HG03442 (cell line): ENCODE measurements around the gene AIPL1.

Experiments
- ATAC-seq: cut with Tn5 transposase; IDR thresholded peaks from one replicate; pipeline ENCODE4 v1.9.1; 2021; ENCODE audit warnings: mild to moderate bottlenecking, moderate library complexity; ENCODE audit not compliant: unreplicated experiment

Gene AIPL1

DNA sequence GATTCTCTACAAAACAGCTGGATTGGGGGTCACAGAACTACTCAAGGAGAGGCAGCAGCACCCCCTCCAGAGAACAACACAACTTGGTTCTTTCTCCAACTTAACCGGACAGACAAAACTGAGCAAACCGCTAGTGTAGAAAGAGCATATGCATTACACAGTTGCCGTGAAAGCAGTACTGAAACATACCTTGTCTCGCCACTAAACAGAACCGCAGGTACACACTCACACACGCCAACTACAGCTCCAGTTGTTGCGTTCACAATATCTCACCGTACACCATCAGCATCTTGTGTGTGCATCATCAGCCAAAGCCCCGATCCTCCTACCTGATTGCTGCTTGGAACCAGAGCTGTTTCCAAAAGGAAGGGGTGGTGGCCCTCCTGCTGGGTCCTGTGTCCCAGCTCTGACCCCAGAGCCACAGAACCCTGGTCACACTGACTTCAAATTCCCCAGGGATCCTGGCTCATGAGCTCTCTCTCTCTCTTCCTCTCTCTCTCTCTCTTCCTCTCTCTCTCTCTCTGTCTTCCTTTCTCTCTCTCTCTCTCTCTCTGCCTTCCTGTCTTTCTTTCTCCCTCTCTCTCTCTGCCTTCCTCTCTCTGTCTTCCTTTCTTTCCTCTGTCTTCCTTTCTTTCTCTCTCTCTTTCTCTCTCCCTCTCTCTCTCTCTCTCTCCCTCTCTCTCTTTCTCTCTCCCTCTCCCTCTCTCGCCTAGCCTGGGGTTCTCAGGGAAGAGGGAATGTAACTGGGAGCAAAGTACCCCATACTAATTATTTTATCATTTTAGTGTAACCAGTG lies 17.7 kb upstream of the AIPL1 start:
- ATAC-seq = no peak

DNA sequence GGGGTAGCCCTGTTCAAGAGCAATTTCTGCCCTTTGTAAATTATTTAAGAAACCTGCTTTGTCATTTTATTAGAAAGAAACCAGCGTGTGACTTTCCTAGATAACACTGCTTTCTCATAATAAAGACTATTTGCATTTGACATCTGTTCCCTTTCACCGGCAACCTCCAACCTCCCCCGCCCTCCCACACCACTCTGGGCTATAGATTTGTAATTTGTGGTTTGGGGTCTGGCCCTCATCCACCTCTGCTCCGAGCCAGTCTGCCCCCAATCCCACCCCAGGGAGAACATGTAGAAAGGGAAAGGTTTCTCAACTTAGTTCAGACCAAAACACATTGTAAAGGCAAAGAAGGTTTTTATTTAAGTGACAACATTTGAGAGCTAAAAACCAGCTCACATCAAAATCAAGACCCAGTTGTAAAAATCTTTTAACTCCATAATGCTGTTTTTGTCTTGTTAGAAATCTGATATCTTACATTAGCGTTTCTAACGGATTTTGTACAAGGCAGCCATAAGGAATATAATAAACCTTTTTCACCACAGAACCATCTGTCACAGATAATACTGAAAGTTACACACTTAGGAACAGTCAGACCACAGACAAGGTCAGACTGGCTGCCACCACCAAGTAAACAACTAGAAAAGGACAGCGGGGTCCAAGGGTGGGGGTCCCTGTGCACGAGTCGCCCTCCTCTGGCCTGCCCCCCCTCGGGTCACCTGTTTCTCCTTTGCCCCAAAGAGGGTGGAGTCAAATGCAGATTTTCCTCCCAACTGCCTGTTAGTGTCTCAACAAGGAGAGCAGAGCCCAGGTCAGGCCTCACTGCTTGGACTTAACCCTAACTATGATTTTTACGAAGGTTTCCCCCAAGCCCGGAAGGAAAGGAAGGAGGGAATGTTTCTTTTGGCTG lies 16.3 kb upstream of the AIPL1 start:
- ATAC-seq = no peak

- no peak for ATAC-seq
These were observed 14.4 kb upstream of the AIPL1 start for GRCh38 chr17:6449307-6449706.

DNA sequence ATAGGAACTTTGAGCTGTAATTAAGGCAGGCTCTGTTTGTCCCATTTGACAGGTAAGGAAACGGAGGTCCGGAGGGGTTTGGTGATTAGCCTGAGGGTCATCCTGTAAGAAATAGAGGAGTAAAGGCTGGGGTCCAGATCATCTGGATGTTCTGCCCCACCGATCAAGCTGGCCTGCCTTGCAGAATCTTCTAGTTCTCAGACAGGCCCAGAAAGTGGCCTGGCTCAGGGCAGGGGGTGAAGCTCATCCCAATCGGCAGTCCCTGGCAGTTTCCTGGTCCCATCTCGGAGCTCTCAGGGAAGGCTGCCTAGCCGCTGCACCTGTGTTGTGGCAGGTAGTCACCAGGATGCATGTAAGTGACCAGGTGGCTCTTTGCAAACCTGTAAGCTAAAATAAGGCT lies 13.6 kb upstream of the AIPL1 start:
- no peak for ATAC-seq

- ATAC-seq = no peak
These were observed 11.7 kb upstream of the AIPL1 start for GRCh38 chr17:6446516-6447100.

- no peak for ATAC-seq
These were observed 9.8 kb upstream of the AIPL1 start for GRCh38 chr17:6444571-6445335.

GRCh38 chr17:6443692-6444570 lies 9.0 kb upstream of the AIPL1 start, which contains the start of gene PIMREG:
Gene PIMREG, plus strand, starts transcription at chr17:6444455. Its CDS starts 656 bp downstream, at chr17:6445111.
- ATAC-seq = peak; percentile 76

DNA sequence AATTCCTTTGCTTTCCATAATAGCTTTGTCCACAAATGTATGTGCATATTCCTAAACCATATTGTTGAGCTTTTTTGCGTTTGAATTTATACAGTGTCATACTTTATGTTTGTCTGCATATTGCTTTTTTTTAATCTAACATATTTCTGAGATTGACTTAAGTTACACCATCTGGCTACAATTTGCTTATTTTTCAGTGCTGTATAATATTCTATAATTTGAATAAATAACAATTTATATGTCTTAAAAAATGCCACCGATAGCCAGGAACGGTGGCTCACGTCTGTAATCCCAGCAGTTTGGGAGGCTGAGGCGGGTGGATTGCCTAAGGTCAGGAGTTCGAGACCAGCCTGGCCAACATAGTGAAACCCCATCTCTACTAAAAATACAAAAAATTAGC lies 7.9 kb upstream of the AIPL1 start:
- ATAC-seq = no peak

- no peak for ATAC-seq
These were observed 5.0 kb upstream of the AIPL1 start for GRCh38 chr17:6439951-6440350.

GRCh38 chr17:6437956-6438355 lies 3.0 kb upstream of the AIPL1 start:
- no peak for ATAC-seq

GRCh38 chr17:6437466-6437865 lies 2.5 kb upstream of the AIPL1 start:
- no peak for ATAC-seq

DNA sequence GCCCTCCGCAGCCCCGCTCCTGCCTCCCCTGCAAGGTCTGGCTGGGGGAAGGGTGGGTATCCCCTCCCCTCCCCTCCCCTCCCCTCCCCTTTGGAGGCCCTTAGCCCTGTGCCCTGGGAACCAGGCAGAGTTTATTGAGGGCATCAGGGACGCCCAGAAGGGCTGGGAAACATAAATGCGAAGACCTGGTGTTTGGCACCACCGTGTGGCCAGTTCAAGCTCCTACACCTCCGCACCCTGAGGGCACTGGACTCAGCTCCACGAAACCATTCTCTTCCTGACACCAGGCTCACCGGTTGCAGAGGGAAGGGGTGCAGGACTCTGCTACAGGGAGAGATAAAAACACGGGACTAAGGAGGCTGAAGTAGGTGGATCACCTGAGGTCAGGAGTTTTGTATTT lies 1.0 kb upstream of the AIPL1 start:
- ATAC-seq = no peak

- no peak for ATAC-seq
These were observed 4.2 kb downstream of the AIPL1 start for GRCh38 chr17:6430769-6431168.

DNA sequence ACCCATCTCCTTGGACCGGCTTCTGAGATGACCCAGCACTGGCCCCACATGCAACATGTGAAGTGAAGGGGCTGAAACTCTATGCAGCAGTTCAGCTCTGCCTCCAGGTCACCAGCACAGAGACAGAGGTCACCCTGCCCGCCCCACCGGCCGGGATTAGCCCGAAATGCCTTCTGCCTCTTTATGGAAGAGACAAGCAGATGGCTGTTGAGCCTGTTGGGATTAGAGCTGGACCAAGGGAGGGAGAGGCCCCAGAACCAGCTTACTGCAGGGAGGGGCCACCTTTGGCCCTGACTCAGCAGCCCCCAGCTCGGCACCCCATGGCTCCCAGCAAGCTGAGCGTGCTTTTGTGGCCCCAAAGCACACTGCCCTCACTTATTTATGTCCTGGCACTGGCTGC lies 5.7 kb downstream of the AIPL1 start:
- no peak for ATAC-seq

- ATAC-seq = no peak
These were observed 6.5 kb downstream of the AIPL1 start for GRCh38 chr17:6428207-6428965.

- no peak for ATAC-seq
These were observed 7.6 kb downstream of the AIPL1 start for GRCh38 chr17:6427279-6427781.

DNA sequence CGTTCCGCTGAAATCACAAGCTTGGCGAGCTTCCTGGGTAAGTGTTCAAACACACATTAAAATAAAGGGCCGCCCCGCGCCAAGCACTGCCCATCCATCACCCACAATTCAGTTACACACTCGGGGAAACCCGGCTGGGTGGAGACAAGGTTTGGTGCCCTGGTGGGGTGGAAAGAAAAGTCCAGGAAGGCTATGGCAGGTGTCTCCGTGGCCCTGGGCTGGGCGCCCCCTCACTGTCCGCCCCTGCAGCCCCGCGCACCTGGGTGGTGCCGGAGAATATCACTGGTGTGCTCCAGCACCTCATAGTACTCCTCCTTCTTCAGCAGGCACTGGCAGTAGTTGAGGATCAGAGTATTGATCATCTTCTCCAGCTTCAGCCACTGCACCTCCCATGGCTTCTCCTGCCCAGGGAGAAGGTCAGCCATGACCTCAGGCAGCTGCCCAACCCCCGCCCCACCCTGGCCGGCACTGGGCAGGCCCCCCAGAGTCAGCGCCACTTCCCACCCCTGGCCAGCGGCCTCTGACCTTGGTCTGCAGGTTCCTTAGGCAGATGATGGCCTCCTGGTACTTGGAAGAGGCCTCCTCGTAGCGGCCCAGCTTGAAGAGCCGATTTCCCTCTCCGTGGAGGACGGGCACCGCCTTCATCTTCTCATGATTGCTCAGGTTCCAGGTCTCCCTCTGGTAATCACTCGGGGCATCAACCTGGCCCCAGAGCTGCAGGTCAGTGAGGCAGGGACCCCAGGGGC lies 8.4 kb downstream of the AIPL1 start:
- no peak for ATAC-seq

DNA sequence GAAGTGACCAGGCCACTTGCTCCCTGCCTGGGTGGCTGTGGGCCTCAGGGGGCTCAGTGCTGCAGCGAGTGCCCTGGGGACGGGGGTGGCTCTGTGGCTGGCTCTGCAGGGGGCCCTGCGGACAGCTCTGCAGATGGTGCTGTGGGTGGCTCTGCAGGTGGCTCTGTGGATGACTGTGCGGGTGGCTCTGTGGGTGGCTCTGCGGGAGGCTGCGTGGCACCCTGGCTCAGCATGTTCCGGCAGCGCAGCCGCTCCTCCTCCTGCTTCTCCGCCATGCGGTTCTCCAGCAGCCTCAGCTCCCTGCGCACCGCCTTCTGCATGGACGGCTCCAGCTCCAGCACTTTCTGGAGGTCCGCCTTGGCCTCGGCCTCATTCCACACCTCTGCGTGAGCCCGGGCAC lies 9.5 kb downstream of the AIPL1 start:
- no peak for ATAC-seq
